ENCODE results near the gene DSE. TPM values are rescaled to one million over a fixed set of nuclear protein-coding genes. Genes with fewer than 3 reads are reported as not detected.

Gene DSE
- polyA plus RNA-seq, 1 experiment, result 109 TPM

GRCh38 chr6:116352515-116353471 is 18.0 kb upstream of the DSE start:
- CTCF ChIA-PET, result interaction anchor here (1.6 to 1.7 kb wide), 2 partner anchors 65 to 87 kb away, joined by 3 to 7 read pairs; no protein-coding TSS in a partner anchor

GRCh38 chr6:116354236-116354635 is 16.5 kb upstream of the DSE start:
- Histone ChIP-seq H3K36me3 (ENCODE audit: control insufficient read depth, insufficient read depth, low read length) (no peaks in the 10 kb centered on the region), H3K27me3 (ENCODE audit: control insufficient read depth, insufficient read depth, low read length) (no peaks in the 10 kb centered on the region), H3K4me3 (ENCODE audit: low read depth, low read length) (no peak overlapping the region)
- TF ChIP-seq CTCF (IDR thresholded peaks at IDR 0.05; ENCODE audit: insufficient read depth, low read depth, low read length), result no peak
- CTCF ChIA-PET, result interaction anchor here (1.6 kb wide), 1 partner anchor 86 kb away, joined by 3 read pairs; no protein-coding TSS in a partner anchor
- POLR2A ChIA-PET, result no interaction called here
- DNase-seq (ENCODE audit: low read depth), result no peak

More at GRCh38 chr6:116352515-116353471, 18.0 kb upstream of the DSE start:
- H3K4me3 ChIP-seq (ENCODE audit: low read depth, low read length), result no peak overlapping the region
- DNase-seq (ENCODE audit: low read depth), result peak; percentile 55
- TF ChIP-seq CTCF (IDR thresholded peaks at IDR 0.05; ENCODE audit: insufficient read depth, low read depth, low read length), result no peak
- POLR2A ChIA-PET, result no interaction called here
- no peaks in the 10 kb centered on the region for H3K27me3 ChIP-seq (ENCODE audit: control insufficient read depth, insufficient read depth, low read length)
- H3K36me3 ChIP-seq (ENCODE audit: control insufficient read depth, insufficient read depth, low read length), result no peaks in the 10 kb centered on the region

GRCh38 chr6:116355796-116356195 is 15.0 kb upstream of the DSE start:
- DNase-seq (ENCODE audit: low read depth), result no peak
- no peaks in the 10 kb centered on the region for H3K27me3 ChIP-seq (ENCODE audit: control insufficient read depth, insufficient read depth, low read length)
- POLR2A ChIA-PET, result no interaction called here
- H3K4me3 ChIP-seq (ENCODE audit: low read depth, low read length), result no peak overlapping the region
- TF ChIP-seq CTCF (IDR thresholded peaks at IDR 0.05; ENCODE audit: insufficient read depth, low read depth, low read length), result no peak
- CTCF ChIA-PET, result interaction anchor here (1.4 to 1.8 kb wide), 2 partner anchors 12 to 156 kb away, joined by 4 to 8 read pairs; partner anchors contain the start of gene CALHM5
- no peaks in the 10 kb centered on the region for H3K36me3 ChIP-seq (ENCODE audit: control insufficient read depth, insufficient read depth, low read length)

GRCh38 chr6:116359131-116359530 is 11.6 kb upstream of the DSE start:
- no peak for DNase-seq (ENCODE audit: low read depth)
- Histone ChIP-seq H3K36me3 (ENCODE audit: control insufficient read depth, insufficient read depth, low read length) (no peaks in the 10 kb centered on the region), H3K4me3 (ENCODE audit: low read depth, low read length) (no peak overlapping the region), H3K27me3 (ENCODE audit: control insufficient read depth, insufficient read depth, low read length) (no peaks in the 10 kb centered on the region)
- POLR2A ChIA-PET, result no interaction called here
- no peak for TF ChIP-seq CTCF (IDR thresholded peaks at IDR 0.05; ENCODE audit: insufficient read depth, low read depth, low read length)
- CTCF ChIA-PET, result interaction anchor here (1.4 kb wide), 1 partner anchor 71 kb away, joined by 4 read pairs; no protein-coding TSS in a partner anchor

- ChIA-PET CTCF (interaction anchor here (1.4 kb wide), 1 partner anchor 72 kb away, joined by 4 read pairs; no protein-coding TSS in a partner anchor), POLR2A (no interaction called here)
- TF ChIP-seq CTCF (IDR thresholded peaks at IDR 0.05; ENCODE audit: insufficient read depth, low read depth, low read length), result no peak
- Histone ChIP-seq H3K4me3 (ENCODE audit: low read depth, low read length) (no peak overlapping the region), H3K36me3 (ENCODE audit: control insufficient read depth, insufficient read depth, low read length) (no peaks in the 10 kb centered on the region), H3K27me3 (ENCODE audit: control insufficient read depth, insufficient read depth, low read length) (no peaks in the 10 kb centered on the region)
- DNase-seq (ENCODE audit: low read depth), result no peak
These were observed 10.9 kb upstream of the DSE start for GRCh38 chr6:116359835-116360234.
